ENCODE data around the gene KCP.

The KCP gene

DNA sequence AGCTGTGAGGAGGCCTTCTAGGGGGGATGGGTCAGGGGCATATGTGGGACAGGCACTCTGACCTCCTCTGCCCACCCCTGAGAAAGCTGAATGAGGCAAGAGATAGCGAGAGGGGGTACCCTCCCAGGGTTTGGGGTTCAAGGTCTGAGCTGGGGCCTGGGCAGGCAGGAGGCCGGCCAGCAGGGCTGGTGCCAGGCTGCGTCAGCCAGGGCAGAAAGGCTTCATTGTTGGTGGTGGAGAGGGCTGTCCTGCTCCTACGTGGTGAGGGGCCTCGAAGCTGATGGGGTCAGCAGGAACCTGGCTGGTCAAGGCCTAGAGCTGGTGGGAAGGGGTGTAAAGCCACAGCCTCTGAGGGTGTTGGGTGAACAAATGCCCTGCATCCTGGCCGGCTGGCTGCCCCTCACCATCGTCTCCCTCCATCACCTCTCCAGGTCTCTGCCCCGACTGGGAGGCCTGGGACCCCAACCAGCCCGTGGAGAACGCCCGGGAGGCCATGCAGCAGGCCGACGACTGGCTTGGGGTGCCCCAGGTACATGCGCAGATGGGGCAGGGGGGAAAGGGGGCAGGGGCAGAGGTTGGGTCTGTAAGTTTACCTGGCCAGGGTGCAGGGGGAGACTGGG is 73.7 kb downstream of the KCP start:
- no peak for DNase-seq

DNA sequence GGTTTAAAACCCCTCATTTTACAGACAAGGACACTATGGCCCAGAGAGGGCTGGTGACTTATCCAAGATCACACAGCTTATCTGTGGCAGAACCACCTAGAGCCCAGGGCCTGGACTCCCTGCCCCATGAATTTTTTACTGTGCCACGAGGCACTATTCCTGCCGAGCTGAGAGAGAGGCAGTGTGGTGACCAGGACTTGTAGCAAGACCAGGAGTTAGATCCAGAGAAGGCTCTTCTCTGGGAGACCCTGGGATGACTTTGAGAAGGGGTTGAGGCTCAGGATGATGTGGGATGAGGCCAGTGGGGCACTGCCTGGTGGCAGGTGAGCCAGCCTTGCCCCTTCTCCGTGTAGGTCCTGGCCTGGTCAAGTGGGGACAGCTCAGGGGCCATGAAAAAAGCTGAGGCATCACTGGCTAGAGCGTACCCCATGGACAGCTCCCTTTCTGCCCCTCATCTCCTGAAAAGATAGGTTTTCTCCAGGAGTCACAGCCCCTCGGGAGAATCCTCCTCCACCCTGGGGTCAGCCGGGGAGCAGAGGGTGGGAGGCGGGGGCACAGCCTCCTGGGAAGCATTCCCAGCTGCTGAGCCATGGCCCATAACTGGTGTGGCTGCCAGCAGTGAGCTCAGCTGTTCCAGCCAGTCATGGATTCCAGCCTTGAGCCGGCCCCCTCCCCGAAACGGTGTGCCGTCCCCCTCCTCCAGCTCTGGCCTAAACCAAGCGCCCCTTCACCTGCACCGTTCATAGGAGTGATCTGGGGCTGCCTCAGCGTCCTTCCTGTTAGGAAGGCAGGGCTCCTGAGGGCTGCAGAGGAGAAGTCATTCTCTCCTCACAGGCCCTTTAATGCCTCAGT is 74.5 kb downstream of the KCP start:
- DNase-seq: no peak

DNA sequence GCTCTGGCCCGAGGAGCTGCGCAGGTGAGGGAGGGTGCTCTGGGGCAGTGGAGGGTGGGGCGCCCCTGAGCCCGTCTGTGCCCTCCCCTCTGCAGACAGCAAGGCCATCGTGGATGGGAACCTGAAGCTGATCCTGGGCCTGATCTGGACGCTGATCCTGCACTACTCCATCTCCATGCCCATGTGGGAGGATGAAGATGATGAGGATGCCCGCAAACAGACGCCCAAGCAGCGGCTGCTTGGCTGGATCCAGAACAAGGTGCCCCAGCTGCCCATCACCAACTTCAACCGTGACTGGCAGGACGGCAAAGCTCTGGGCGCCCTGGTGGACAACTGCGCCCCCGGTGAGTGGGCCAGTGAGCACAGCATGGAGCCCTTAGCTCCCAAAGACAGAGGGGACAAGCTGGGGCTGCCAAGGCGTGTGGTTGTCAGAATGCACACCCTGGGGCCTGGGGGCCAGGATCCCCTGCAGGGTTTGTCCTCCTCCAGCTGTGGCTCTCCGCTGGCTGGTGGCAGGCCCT is 75.2 kb downstream of the KCP start:
- DNase-seq: no peak

DNA sequence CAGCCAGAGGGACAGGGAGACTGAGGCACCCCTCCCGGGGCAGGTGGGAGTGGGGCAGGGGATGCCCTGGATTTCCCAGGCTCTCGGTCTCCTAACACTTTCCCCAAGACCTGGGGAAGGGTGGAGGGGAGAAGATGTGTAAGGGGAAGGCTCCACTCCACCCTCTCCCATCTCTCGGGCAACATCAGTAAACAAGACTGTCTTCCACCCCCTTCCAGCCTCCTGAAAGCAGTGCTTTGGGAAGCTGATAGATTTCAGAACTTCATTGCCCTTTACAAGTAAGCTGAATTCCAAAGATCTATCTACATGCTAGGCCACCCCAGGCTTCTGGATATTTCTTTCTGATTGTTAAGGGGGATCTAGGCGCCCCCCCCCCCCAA is 76.6 kb downstream of the KCP start:
- DNase-seq: no peak

DNA sequence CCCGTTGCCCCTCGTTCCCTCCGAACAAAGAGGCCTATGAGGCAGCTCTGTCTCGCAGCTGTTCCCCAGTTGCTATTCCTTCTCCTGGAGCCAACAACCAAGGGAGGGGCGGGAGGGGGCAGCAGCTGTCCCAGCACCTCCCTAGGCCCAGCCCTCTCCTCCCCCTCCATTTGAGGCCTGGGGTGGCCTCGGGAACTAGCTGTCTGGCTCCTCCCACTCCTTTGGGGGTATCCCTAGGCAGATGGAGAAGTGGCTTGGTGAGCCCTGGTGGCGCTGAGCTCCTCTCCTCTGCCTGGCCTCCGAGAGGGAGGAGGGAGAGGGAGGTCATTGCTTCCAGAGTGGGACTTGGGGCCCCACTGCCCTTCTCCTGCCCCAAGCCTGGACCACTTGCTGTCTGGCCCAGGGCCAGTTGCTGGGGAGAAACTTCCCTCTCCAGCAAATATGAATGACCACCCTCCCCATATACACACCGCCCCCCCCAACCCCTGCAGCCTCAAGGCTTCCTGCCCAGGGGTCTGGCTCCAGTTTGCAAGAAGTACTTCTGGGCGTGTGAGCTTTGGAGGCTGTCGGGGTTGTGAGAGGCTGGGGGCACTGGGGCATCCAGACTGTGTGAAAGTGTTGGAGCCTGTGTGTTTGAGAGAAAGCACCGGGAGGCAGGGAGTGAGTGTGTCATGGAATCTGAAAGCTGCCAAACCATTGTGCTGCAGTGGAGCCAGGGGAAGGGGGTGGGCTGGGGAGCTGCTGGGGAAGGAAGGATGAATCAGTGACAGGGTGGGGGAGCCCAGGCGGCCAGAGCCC is 77.2 kb downstream of the KCP start:
- peak in 1 of 2 donors; percentile 8 for DNase-seq

DNA sequence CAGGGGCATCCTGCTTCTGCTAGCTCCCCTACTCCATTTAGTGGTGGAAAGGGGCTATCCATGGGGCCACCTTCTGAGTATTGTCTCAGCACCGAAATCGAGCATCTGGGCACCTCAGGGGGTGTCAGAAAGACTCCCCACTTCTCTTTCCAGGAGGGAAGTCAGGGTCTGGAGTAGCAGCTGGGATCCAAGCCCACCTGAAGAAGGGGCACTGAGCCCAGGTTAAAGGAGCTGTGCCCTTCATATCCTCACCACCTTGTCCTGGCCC is 77.7 kb downstream of the KCP start:
- DNase-seq: no peak

DNA sequence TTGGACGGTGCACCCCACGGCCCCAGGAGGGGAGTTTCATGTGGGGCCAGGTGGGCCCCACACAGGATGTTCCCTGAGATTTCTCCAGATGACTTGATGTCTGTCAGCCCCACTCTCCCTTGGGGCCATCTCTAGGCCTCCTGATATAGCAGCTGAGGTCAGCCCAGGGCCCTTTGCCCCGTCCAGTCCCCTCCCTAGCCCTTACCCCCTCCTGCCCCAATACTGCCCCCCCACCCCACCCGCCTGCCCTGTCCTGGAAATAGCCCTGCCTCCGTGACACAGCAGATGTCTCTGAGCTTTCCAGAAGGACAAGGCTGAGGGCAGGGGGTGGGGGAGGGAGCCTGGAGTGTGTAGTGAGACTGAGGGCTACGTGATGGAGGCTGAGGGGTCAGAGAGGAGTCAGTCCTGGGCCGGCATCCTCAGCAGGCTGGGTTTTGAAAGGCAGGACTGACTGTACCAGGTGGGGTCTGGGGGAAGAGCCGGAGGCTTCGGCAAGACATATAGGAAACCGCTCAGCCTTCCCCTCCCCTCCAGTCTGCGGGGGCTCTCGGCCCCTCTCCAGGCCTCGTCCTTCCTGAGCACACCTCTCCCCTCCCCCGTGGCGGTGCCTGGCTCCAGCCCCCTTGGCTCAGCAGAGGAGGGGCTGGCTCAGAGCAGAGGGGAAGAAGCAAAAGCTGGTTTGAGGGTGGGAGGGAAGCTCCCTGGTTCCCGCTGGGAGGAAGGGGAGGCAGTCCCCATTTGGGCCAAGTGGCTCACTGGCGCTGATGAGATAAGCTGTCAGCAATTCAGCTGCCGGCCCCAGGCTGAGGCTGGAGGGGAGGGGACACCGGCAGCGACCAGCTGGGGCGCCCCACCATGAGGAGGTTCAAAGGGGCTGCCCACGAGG is 78.3 kb downstream of the KCP start:
- DNase-seq: no peak

DNA sequence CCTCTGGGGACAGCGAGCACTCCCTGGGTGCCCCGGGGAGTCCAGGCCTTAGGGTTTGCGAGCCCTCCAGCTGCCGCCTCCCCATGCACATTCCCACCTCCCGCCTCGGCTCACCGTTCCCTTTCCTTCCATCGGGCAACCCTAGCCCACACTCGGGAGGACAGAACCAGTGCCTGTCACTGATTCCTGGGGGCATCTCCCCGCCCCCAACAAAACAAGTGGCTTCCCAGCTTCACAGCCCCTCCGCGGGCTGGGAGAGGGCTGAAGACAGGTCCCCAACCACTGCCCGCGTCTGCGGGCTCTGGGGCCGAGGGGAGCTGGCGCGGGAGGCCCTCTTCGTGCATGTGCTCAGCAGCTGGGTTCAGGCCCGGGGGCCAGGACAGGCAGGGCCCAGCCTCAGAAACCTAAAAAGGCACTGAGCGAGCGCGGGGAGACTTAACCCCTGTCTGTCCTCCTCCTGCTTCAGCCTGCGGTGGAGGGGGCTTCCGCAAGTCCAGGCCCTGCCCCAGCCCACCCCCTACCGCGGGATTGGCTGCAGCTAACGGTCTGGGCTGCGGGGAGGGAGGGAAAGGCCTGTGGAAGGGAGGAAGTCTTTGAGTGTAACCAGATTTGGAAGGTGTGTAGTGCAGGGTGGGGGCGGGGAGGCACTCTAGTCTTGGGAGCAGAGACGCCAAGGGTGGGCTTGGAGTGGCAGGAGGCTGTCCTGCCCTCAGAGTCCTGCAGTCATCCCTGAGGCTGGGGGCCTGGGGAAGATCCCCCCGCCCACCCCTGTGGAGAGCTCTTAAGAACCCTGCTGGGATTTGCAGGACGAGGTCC is 79.1 kb downstream of the KCP start:
- DNase-seq: no peak

DNA sequence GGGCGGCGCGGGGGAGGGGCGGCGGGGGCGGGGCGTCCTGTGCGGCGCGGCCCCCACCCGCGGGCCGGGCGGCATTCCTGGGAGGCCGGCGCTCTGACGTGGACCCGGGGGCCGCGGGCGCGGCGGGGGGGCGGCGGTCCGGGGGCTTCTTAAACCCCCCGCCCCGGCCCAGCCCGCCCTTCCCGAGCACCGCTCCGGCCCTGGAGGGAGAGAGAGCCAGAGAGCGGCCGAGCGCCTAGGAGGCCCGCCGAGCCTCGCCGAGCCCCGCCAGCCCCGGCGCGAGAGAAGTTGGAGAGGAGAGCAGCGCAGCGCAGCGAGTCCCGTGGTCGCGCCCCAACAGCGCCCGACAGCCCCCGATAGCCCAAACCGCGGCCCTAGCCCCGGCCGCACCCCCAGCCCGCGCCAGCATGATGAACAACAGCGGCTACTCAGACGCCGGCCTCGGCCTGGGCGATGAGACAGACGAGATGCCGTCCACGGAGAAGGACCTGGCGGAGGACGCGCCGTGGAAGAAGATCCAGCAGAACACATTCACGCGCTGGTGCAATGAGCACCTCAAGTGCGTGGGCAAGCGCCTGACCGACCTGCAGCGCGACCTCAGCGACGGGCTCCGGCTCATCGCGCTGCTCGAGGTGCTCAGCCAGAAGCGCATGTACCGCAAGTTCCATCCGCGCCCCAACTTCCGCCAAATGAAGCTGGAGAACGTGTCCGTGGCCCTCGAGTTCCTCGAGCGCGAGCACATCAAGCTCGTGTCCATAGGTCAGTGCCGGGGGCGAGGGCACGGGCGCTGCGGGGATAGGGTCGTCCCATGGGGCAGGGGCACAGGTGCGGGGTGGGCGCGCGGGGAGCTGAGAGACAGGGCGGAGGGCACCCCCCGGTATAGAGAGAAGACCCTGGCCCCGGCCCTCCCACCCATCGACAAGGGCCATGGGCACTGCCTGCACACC is 80.0 kb downstream of the KCP start, which contains the start of gene FLNC:
FLNC (plus strand) TSS at position 176 of the 947 bp plus-strand sequence; CDS start at position 408, 232 bp downstream.
- no peak for DNase-seq

DNA sequence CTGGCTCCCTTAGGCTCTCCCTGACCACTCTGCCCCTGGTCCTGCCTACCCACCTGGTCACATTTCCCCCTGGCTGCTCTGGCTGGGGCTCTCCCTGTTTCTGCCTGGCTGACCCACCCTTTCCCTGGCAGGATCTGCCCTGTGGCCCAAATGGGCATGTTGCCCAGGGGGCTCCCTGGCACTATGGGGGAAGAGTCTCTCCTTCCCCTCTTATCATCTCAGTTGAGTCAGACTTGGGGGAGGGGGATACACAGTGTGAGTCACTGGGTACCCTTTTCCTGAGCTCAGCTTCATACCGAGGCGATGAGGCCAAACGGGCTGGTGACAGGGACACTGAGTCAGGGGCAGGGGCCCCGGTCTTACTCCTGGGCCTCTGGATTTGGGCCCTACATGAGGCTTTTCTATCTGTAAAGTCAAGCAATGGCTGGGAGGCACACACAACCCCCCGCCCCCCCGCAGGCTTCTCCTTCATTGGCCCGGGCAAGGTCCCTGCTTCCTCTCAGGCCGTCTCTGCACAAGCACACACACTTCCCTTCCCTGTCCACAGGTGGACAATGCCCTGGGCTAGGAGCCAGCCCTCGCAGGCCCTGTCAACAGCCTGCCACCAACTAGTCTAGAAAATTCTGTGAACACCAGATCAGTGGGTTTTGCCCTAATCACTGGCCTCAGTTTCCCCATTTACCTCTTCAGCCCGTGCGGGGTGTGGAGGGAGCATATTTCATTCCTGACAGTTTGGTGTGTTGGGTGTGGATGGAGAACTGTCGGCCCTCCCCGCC is 80.9 kb downstream of the KCP start:
- DNase-seq: no peak

DNA sequence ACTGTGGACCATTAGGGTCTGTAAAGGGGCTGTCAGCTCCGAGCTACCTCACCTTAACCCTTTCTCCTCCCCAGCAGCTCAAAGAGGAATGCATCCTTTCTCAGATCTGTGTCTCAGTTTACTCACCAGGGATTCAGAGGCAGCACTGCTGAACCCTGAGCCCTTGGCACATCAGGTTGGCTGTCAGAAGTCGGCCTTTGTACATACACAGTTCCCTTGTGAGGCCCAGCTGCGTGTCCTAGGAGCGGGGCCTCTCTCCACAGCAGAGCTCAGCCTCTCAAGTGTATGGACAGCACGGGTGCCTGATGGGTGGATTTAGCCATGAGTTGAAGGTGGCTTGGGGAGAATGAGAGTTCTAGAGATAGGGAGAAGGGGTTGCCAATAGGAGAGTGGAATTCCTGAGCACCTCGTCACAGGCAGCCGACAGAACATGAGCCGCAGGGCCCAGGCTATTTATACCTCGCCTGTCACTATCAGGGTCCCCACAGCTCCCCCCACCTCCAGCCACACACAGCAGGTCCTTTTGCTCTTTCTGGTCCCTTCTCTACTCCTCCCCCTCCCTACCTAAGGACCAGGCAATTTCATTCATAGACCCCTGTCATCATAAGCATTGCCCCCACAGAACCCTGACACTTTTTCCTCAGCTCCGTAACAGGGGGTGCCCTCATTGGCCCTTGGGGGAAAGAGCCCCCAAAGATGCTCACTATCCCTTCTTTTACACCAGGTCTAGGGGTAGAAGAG is 82.4 kb downstream of the KCP start:
- DNase-seq: no peak

DNA sequence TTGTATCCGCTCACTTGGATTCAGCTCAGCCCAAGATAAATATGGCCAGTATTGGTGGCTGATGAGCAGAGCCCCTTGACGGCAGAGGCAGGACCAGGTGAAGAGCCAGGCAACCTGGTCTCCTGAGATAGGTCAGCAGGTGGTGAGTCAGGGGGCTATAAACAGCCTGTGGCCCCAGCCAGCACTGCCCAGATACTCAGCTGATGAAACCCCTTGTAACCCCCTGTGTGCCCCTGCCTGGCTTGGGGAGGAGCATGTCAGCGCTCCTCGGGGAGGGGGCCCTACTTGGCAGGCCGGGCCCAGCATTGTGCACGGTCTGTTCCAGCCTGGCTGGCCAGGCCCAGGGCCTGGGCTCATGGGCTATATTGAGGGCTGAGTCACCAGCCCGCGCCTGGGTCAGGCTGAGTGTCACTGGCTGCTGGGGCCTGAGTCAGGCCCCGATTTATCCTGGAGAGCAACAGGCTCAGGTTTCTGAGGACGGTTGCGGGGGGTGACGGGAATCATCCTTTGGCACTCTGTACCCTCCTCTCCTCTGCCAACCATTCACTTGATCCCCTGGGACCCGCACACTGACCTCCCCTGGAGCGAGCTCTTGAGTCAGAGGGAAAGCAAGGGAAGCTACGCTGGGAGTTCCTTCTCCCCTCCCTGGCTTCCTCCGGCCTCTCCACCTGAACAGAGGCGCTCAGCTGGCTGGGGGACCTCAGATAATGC is 83.1 kb downstream of the KCP start:
- no peak for DNase-seq

DNA sequence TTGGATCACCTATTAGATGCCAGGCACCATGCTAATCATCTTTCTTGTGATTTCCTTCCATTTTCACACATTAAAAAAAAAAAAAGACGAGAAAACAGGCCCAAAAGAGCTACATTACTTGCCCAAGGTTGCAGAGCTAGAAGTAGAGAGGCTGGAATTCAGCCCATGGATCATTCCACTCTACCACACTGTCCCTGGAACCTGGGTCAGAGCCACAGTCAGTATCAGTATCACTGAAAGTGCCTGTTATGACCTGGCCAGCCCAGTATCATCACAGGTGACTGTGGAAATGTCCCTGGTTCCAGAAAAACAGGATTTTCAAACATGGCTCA is 83.6 kb downstream of the KCP start:
- no peak for DNase-seq
